Nephron progenitor cell (in vitro differentiated cells): Measurements from ENCODE around the gene BCL11B.

Experiments used
- DNase-seq: peaks from one replicate; pipeline ENCODE4 v3.0.0; 2021
- H3K27ac Mint-ChIP-seq: 2 replicates; pipeline ENCODE4 v1.8.0; 2021; ENCODE audit warnings: mild to moderate bottlenecking, moderate library complexity, mixed read lengths
- H3K27me3 Mint-ChIP-seq: 2 replicates; pipeline ENCODE4 v1.8.0; 2021; ENCODE audit warnings: mild to moderate bottlenecking, low read depth, mixed read lengths; ENCODE audit not compliant: poor library complexity
- H3K36me3 Mint-ChIP-seq: 2 replicates; pipeline ENCODE4 v1.8.0; 2021; ENCODE audit warnings: low read depth, mixed read lengths
- H3K4me1 Mint-ChIP-seq: 2 replicates; pipeline ENCODE4 v1.8.0; 2021; ENCODE audit warnings: mixed read lengths
- H3K4me3 Mint-ChIP-seq: 2 replicates; pipeline ENCODE4 v1.8.0; 2021; ENCODE audit warnings: mild to moderate bottlenecking, moderate library complexity, mixed read lengths
- H3K9me3 Mint-ChIP-seq: 2 replicates; pipeline ENCODE4 v1.8.0; 2021; ENCODE audit warnings: mild to moderate bottlenecking, moderate library complexity, mixed read lengths
- CTCF ChIP-seq: fragments of 200-600 bp; sonication (generic); IDR thresholded peaks from 2 replicates; pipeline ENCODE4 v1.5.0; 2021; ENCODE audit warnings: antibody characterized with exemption

BCL11B gene

DNA sequence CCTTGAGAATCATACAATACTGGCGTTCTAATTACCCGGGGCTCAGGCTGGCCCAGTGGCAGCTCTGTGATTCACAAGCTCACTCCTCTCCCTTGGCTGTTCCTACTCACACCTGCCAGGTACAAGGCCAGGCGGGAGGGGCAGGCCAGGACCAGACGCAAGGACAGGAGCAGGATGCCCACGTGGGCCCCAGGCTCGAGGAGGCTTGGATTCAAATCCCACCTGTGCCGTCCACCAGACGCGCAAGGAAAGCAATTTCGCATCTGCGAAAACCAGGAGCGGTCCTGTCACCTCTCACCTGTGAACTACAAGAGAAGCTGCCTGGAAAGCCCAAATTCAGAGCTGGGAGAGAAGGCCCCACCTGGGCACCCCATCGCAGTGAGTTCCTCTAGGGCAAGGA, 50.6 kb downstream of the BCL11B start:
- Mint-ChIP-seq H3K4me1 (peaks cover 13% of the 10 kb centered on the region), H3K36me3 (no peaks in the 10 kb centered on the region), H3K27ac (no peak overlapping the region), H3K27me3 (peaks cover 13% of the 10 kb centered on the region), H3K4me3 (no peak overlapping the region), H3K9me3 (no peaks in the 10 kb centered on the region)
- DNase-seq, result no peak
- no peak for TF ChIP-seq CTCF

- H3K27me3 Mint-ChIP-seq, result no peaks in the 10 kb centered on the region
- H3K27ac Mint-ChIP-seq, result no peak overlapping the region
- no peaks in the 10 kb centered on the region for H3K9me3 Mint-ChIP-seq
- H3K36me3 Mint-ChIP-seq, result no peaks in the 10 kb centered on the region
- no peak overlapping the region for H3K4me3 Mint-ChIP-seq
- no peak for TF ChIP-seq CTCF
- no peak for DNase-seq
- peaks cover 6% of the 10 kb centered on the region for H3K4me1 Mint-ChIP-seq
These were observed 54.7 kb downstream of the BCL11B start for GRCh38 chr14:99217066-99217955.

- Mint-ChIP-seq H3K4me3 (no peak overlapping the region), H3K36me3 (no peaks in the 10 kb centered on the region), H3K9me3 (no peaks in the 10 kb centered on the region), H3K27me3 (no peaks in the 10 kb centered on the region), H3K4me1 (peaks cover 6% of the 10 kb centered on the region), H3K27ac (no peak overlapping the region)
- no peak for DNase-seq
- no peak for TF ChIP-seq CTCF
These were observed 55.8 kb downstream of the BCL11B start for GRCh38 chr14:99216191-99216590.

- H3K36me3 Mint-ChIP-seq, result no peaks in the 10 kb centered on the region
- peaks cover 6% of the 10 kb centered on the region for H3K4me1 Mint-ChIP-seq
- no peaks in the 10 kb centered on the region for H3K27me3 Mint-ChIP-seq
- DNase-seq, result no peak
- no peak for TF ChIP-seq CTCF
- H3K27ac Mint-ChIP-seq, result no peak overlapping the region
- H3K4me3 Mint-ChIP-seq, result no peak overlapping the region
- no peaks in the 10 kb centered on the region for H3K9me3 Mint-ChIP-seq
These were observed 56.7 kb downstream of the BCL11B start for GRCh38 chr14:99215277-99215676.

GRCh38 chr14:99214701-99215100, 57.3 kb downstream of the BCL11B start:
- Mint-ChIP-seq H3K4me1 (peaks cover 9% of the 10 kb centered on the region), H3K27me3 (no peaks in the 10 kb centered on the region), H3K4me3 (no peak overlapping the region), H3K9me3 (no peaks in the 10 kb centered on the region), H3K36me3 (no peaks in the 10 kb centered on the region), H3K27ac (no peak overlapping the region)
- no peak for TF ChIP-seq CTCF
- no peak for DNase-seq

DNA sequence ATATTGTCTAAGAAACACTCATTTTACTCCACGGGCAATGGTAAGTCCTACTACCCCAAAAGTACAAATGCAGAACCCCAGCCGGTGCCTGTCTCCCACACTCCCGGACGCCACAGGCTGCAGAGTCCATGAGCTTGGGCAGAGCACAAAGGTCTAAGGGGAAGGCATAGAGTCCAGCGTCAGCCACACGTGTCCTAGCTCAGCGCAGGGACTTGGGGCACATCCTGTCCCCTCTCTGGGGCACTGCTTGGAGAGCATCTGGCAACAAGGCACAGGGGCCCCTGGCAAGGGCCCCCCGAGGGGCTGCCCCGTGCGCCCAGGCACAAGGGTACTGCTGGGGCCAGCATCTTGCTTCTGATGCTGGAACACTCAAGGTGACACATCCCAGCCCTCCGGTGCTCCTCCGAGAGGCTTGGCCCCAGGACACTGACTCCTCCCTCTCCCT, 58.4 kb downstream of the BCL11B start:
- Mint-ChIP-seq H3K36me3 (no peaks in the 10 kb centered on the region), H3K4me3 (no peak overlapping the region), H3K9me3 (no peaks in the 10 kb centered on the region), H3K27ac (no peak overlapping the region), H3K27me3 (peaks cover 3% of the 10 kb centered on the region), H3K4me1 (peaks cover 19% of the 10 kb centered on the region)
- DNase-seq, result no peak
- no peak for TF ChIP-seq CTCF
